ENCODE results near the gene LPP. TPM values are rescaled to one million over a fixed set of nuclear protein-coding genes. Genes with fewer than 3 reads are reported as not detected.

Gene LPP
- total RNA-seq, 2 experiments from 2014 or later: 13.4 to 16.5 TPM

GRCh38 chr3:188358787-188359493 lies 205.0 kb downstream of the LPP start:
- CTCF ChIA-PET: interaction anchor here (0.8 kb wide), 1 partner anchor 19 kb away, joined by 5 read pairs; no protein-coding TSS in a partner anchor
- POLR2A ChIA-PET: no interaction called here

- ChIA-PET POLR2A (interaction anchor here (0.5 kb wide), 1 partner anchor 39 kb away, joined by 3 read pairs; no protein-coding TSS in a partner anchor), CTCF (interaction anchor here (0.6 kb wide), 1 partner anchor 295 kb away, joined by 4 read pairs; no protein-coding TSS in a partner anchor)
Observed at GRCh38 chr3:188360364-188360881, 206.5 kb downstream of the LPP start.

- ChIA-PET POLR2A (interaction anchor here (0.6 kb wide), 1 partner anchor 306 kb away, joined by 3 read pairs; no protein-coding TSS in a partner anchor), CTCF (no interaction called here)
Observed at GRCh38 chr3:188361888-188362287, 207.9 kb downstream of the LPP start.

- CTCF ChIA-PET: no interaction called here
- POLR2A ChIA-PET: interaction anchor here (0.6 kb wide), 1 partner anchor 305 kb away, joined by 3 read pairs; no protein-coding TSS in a partner anchor
Observed at GRCh38 chr3:188362405-188362831, 208.5 kb downstream of the LPP start.

GRCh38 chr3:188365184-188365583 lies 211.2 kb downstream of the LPP start:
- POLR2A ChIA-PET: no interaction called here

GRCh38 chr3:188365988-188366698 lies 212.2 kb downstream of the LPP start:
- POLR2A ChIA-PET: no interaction called here
- CTCF ChIA-PET: interaction anchor here (0.6 kb wide), 1 partner anchor 383 kb away, joined by 3 read pairs; no protein-coding TSS in a partner anchor

More at GRCh38 chr3:188365184-188365583, 211.2 kb downstream of the LPP start:
- CTCF ChIA-PET: no interaction called here

GRCh38 chr3:188367678-188368077 lies 213.7 kb downstream of the LPP start:
- POLR2A ChIA-PET: no interaction called here

GRCh38 chr3:188369526-188369925 lies 215.6 kb downstream of the LPP start:
- CTCF ChIA-PET: interaction anchor here (0.9 to 1.4 kb wide), 2 partner anchors 11 to 629 kb away, joined by 3 to 4 read pairs; no protein-coding TSS in a partner anchor
- POLR2A ChIA-PET: no interaction called here

More at GRCh38 chr3:188367678-188368077, 213.7 kb downstream of the LPP start:
- CTCF ChIA-PET: no interaction called here

GRCh38 chr3:188370081-188370830 lies 216.3 kb downstream of the LPP start:
- ChIA-PET POLR2A (no interaction called here), CTCF (interaction anchor here (0.9 to 1.4 kb wide), 2 partner anchors 10 to 630 kb away, joined by 3 to 4 read pairs; no protein-coding TSS in a partner anchor)

GRCh38 chr3:188378786-188379185 lies 224.8 kb downstream of the LPP start:
- ChIA-PET CTCF (no interaction called here), POLR2A (no interaction called here)

- POLR2A ChIA-PET: no interaction called here
- CTCF ChIA-PET: interaction anchor here (1.1 kb wide), 1 partner anchor 10 kb away, joined by 3 read pairs; no protein-coding TSS in a partner anchor
Observed at GRCh38 chr3:188380252-188380651, 226.3 kb downstream of the LPP start.

- POLR2A ChIA-PET: no interaction called here
Observed at GRCh38 chr3:188380722-188381121, 226.8 kb downstream of the LPP start.

GRCh38 chr3:188383748-188384147 lies 229.8 kb downstream of the LPP start:
- POLR2A ChIA-PET: no interaction called here
- CTCF ChIA-PET: no interaction called here

More at GRCh38 chr3:188380722-188381121, 226.8 kb downstream of the LPP start:
- CTCF ChIA-PET: interaction anchor here (1.1 kb wide), 1 partner anchor 11 kb away, joined by 3 read pairs; no protein-coding TSS in a partner anchor

GRCh38 chr3:188385295-188385694 lies 231.3 kb downstream of the LPP start:
- POLR2A ChIA-PET: no interaction called here
- CTCF ChIA-PET: no interaction called here

- CTCF ChIA-PET: no interaction called here
- POLR2A ChIA-PET: no interaction called here
Observed at GRCh38 chr3:188389711-188390342, 235.9 kb downstream of the LPP start.

GRCh38 chr3:188390343-188390718 lies 236.4 kb downstream of the LPP start:
- ChIA-PET CTCF (no interaction called here), POLR2A (no interaction called here)

- ChIA-PET POLR2A (no interaction called here), CTCF (no interaction called here)
Observed at GRCh38 chr3:188390775-188391443, 237.0 kb downstream of the LPP start.

GRCh38 chr3:188391592-188391991 lies 237.6 kb downstream of the LPP start:
- POLR2A ChIA-PET: no interaction called here
- CTCF ChIA-PET: no interaction called here

- CTCF ChIA-PET: no interaction called here
- POLR2A ChIA-PET: no interaction called here
Observed at GRCh38 chr3:188392076-188392475, 238.1 kb downstream of the LPP start.
